Heart right ventricle (tissue), 16 donors: ENCODE measurements around the gene NFYB. TPM values are rescaled to one million over a fixed set of nuclear protein-coding genes. Genes with fewer than 3 reads are reported as not detected.

Experiments
- ATAC-seq, 8 donors: fragments of 200-7000 bp; cut with Tn5 transposase; one replicate each; pipeline ENCODE4 v1.9.1; 2020; ENCODE audit warnings: mild to moderate bottlenecking in 8 of 8, moderate library complexity in 8 of 8, moderate number of reproducible peaks in 1 of 8
- DNase-seq, 2 donors: peaks; one replicate each; pipeline ENCODE4 v3.0.0-alpha.2; 2020
- H3K27ac ChIP-seq, 10 donors: fragments of 200-600 bp; sonication (generic) in 2 of 10; one replicate each; pipeline versions ENCODE4 v1.5.0 to v1.8.0; 2020 to 2022; ENCODE audit warnings: mild to moderate bottlenecking in 3 of 10
- H3K27me3 ChIP-seq, 7 donors: fragments of 200-600 bp; one replicate each; pipeline ENCODE4 v1.8.0; 2021 to 2022; ENCODE audit warnings: mild to moderate bottlenecking in 2 of 7
- H3K36me3 ChIP-seq, 9 donors: fragments of 200-600 bp; sonication (generic) in 1 of 9; one replicate each; pipeline versions ENCODE4 v1.5.0 to v1.8.0; 2020 to 2022; ENCODE audit warnings: mild to moderate bottlenecking in 2 of 9
- H3K4me1 ChIP-seq, 9 donors: fragments of 200-600 bp; sonication (generic) in 1 of 9; one replicate each; pipeline versions ENCODE4 v1.5.0 to v1.8.0; 2020 to 2022; ENCODE audit warnings: mild to moderate bottlenecking in 4 of 9
- H3K4me3 ChIP-seq, 10 donors: fragments of 200-600 bp; sonication (generic) in 2 of 10; one replicate each; pipeline versions ENCODE4 v1.5.0 to v1.8.0; 2020 to 2022; ENCODE audit warnings: mild to moderate bottlenecking in 7 of 10, moderate library complexity in 2 of 10
- H3K9me3 ChIP-seq, 11 donors: fragments of 200-600 bp in 10 of 11; sonication (generic) in 2 of 11; one replicate each; pipeline versions ENCODE4 v1.5.0 to v1.8.0; 2013 to 2022; ENCODE audit warnings: mild to moderate bottlenecking in 2 of 11, control low read depth in 1 of 11, moderate library complexity in 1 of 11
- CTCF ChIP-seq, 9 donors: fragments of 200-600 bp; sonication (generic) in 2 of 9; IDR thresholded peaks; one replicate each; pipeline versions ENCODE4 v1.5.0 to v1.8.0; 2021 to 2022; ENCODE audit warnings: antibody characterized with exemption in 9 of 9, mild to moderate bottlenecking in 5 of 9, moderate library complexity in 1 of 9
- WGBS, 2 donors: extraction: QIAGEN DNeasy Blood & Tissue Kit; methylation state at CpG; one replicate each; pipeline ENCODE4 v1.1.7; 2013; ENCODE audit warnings: inconsistent platforms in 1 of 2; 5-methylcytosine and 5-hydroxymethylcytosine counted together
- intact Hi-C, 10 donors: fragments of 100-400 bp; cut with DNase I; formaldehyde crosslinking; loops; one replicate each; pipeline versions ENCODE4 v1.11.1 to v1.14.2; 2022
- polyA plus RNA-seq, 2 donors: library from polyadenylated mRNA; stranded (reverse); fragments of 200-250 nt; gene quantifications; one replicate each; pipeline ENCODE4 v1.2.3, GENCODE V29; 2013
- total RNA-seq, 10 donors: library from RNA; stranded (reverse); fragmentation: NEBNext Ultra II Directional in 3 of 10; extraction: Animal tissue kit (Norgen Biotek cat#: 25700) in 3 of 10; gene quantifications; one replicate each; pipeline versions ENCODE4 v1.2.1 to v1.2.4, GENCODE V29; 2021 to 2023
- donor health status: Arrhythmogenic right ventricular cardiomyopathy.
- donor health status: ischemic (EF 13 %, LVEDD 7.1; RV severe dilation, severe dysfunction).
- donor health status: healthy with polysubstance abuse.
- donor health status: DM: no; HTN: yes; CAD: no.
- donor health status: DM: no; HTN: no; CAD: no.
- donor health status: ischemic (EF 25% LVEDD 6.9; RV normal size, moderate dysfunction).
- donor health status: ischemic (EF 25% LVEDD 5.7; RV mildly dilated, moderate dysfunction).
- donor health status: healthy.
- donor health status: DM: yes; HTN: yes; CAD: no.
- donor health status: Ischemic cardiomyopathy.
- donor health status: ischemic (EF 35%, LVEDD 5.7; RV mildly dilated, moderate dysfunction).
- donor health status: nonischemic (EF 11% LVEDD 7.7; RV severe dilation, severe dysfunction).
- donor health status: DM: yes; HTN: yes; CAD: no.
- donor health status: PGD.
- donor health status: ischemic (EF 29% LVEDD 5.4; RV normal size, mild dysfunction).
- donor health status: nonischemic (EF 23%, LVEDD 6.1; RV moderate dilation, normal function).

NFYB gene
- total and polyA plus RNA-seq, 12 donors = 16.1 to 53.9 (median 24.0) TPM

GRCh38 chr12:104154806-104155205, 16.8 kb upstream of the NFYB start:
- no peak overlapping the region for H3K4me3 ChIP-seq
- TF ChIP-seq CTCF (IDR thresholded peaks at IDR 0.05) = no peak
- no peaks in the 10 kb centered on the region for H3K36me3 ChIP-seq
- H3K27ac ChIP-seq = no peak overlapping the region
- DNase-seq (no peak), ATAC-seq (no peak)
- intact Hi-C loops = loop anchor here in 1 of 10 donors (10.0 kb wide), 1 partner anchor 1690 kb away; no protein-coding TSS in a partner anchor
- H3K27me3 ChIP-seq = no peaks in the 10 kb centered on the region
- H3K4me1 ChIP-seq = peaks cover 0 to 9% (median 0%) of the 10 kb centered on the region in 9 donors
- H3K9me3 ChIP-seq = no peaks in the 10 kb centered on the region
- WGBS, 2 donors = 61 to 65% methylated on average over 2 of the region's 2 CpGs

GRCh38 chr12:104154286-104154685, 16.3 kb upstream of the NFYB start:
- Histone ChIP-seq H3K4me3 (no peak overlapping the region), H3K9me3 (no peaks in the 10 kb centered on the region), H3K27me3 (no peaks in the 10 kb centered on the region), H3K36me3 (no peaks in the 10 kb centered on the region), H3K27ac (no peak overlapping the region), H3K4me1 (peaks cover 0 to 9% (median 0%) of the 10 kb centered on the region in 9 donors)
- TF ChIP-seq CTCF (IDR thresholded peaks at IDR 0.05) = no peak
- intact Hi-C loops = loop anchor here in 1 of 10 donors (10.0 kb wide), 1 partner anchor 1689 kb away; no protein-coding TSS in a partner anchor
- WGBS, 2 donors = 62 to 78% methylated on average over 4 of the region's 4 CpGs
- ATAC-seq = peak in 1 of 8 donors; percentile 68
- DNase-seq = no peak

GRCh38 chr12:104152685-104153241, 14.8 kb upstream of the NFYB start:
- intact Hi-C loops = loop anchor here in 1 of 10 donors (10.0 kb wide), 1 partner anchor 1688 kb away; no protein-coding TSS in a partner anchor
- Histone ChIP-seq H3K4me3 (no peak overlapping the region), H3K27ac (no peak overlapping the region), H3K36me3 (no peaks in the 10 kb centered on the region), H3K27me3 (no peaks in the 10 kb centered on the region), H3K4me1 (peaks cover 0 to 9% (median 0%) of the 10 kb centered on the region in 9 donors), H3K9me3 (no peaks in the 10 kb centered on the region)
- DNase-seq (no peak), ATAC-seq (no peak)
- TF ChIP-seq CTCF (IDR thresholded peaks at IDR 0.05) = no peak

GRCh38 chr12:104150416-104150815, 12.4 kb upstream of the NFYB start:
- Histone ChIP-seq H3K4me3 (no peak overlapping the region), H3K27ac (no peak overlapping the region), H3K4me1 (peaks cover 0 to 9% (median 0%) of the 10 kb centered on the region in 9 donors), H3K36me3 (no peaks in the 10 kb centered on the region), H3K9me3 (no peaks in the 10 kb centered on the region), H3K27me3 (no peaks in the 10 kb centered on the region)
- WGBS, 2 donors = 86 to 89% methylated on average over 8 of the region's 8 CpGs
- intact Hi-C loops = loop anchor here in 1 of 10 donors (10.0 kb wide), 1 partner anchor 1686 kb away; no protein-coding TSS in a partner anchor
- no peak for ATAC-seq
- TF ChIP-seq CTCF (IDR thresholded peaks at IDR 0.05) = no peak
- no peak for DNase-seq
